Sigmoid colon (tissue), 7 donors: ENCODE data around the gene DPY19L3. TPM values are rescaled to one million over a fixed set of nuclear protein-coding genes. Genes with fewer than 3 reads are reported as not detected.

Source experiments
- DNase-seq: peaks from one replicate; pipeline ENCODE4 v3.0.0-alpha.2; 2019
- H3K27ac ChIP-seq, 4 donors: fragments of 200-600 bp; sonication (generic); one replicate each; pipeline ENCODE4 v1.5.1; 2016 to 2019; ENCODE audit warnings: mild to moderate bottlenecking in 1 of 4
- H3K27me3 ChIP-seq, 3 donors: fragments of 200-600 bp; sonication (generic); one replicate each; pipeline ENCODE4 v1.5.1; 2019; ENCODE audit warnings: mild to moderate bottlenecking in 1 of 3
- H3K36me3 ChIP-seq, 4 donors: fragments of 200-600 bp; sonication (generic); one replicate each; pipeline ENCODE4 v1.5.1; 2016 to 2019
- H3K4me1 ChIP-seq, 4 donors: fragments of 200-600 bp; sonication (generic); one replicate each; pipeline ENCODE4 v1.5.1; 2017 to 2019
- H3K4me3 ChIP-seq, 4 donors: fragments of 200-600 bp; sonication (generic); one replicate each; pipeline ENCODE4 v1.5.1; 2017 to 2019; ENCODE audit warnings: mild to moderate bottlenecking in 2 of 4, moderate library complexity in 1 of 4
- H3K9me3 ChIP-seq, 4 donors: fragments of 200-600 bp in 3 of 4; sonication (generic) in 3 of 4; one replicate each; pipeline versions ENCODE4 v1.5.1 to v1.6.1; 2013 to 2019
- EP300 ChIP-seq, 4 donors: sonication (generic); formaldehyde crosslinking; IDR thresholded peaks; one replicate each; pipeline ENCODE4 v1.6.1; 2017; ENCODE audit warnings: antibody characterized with exemption in 4 of 4
- POLR2A ChIP-seq, 2 donors: fragments of 450-650 bp; IDR thresholded peaks; one replicate each; pipeline ENCODE4 v1.6.1; 2016; ENCODE audit warnings: antibody characterized with exemption in 2 of 2, mild to moderate bottlenecking in 2 of 2, moderate library complexity in 2 of 2
- POLR2AphosphoS5 ChIP-seq, 4 donors: sonication (generic); formaldehyde crosslinking; IDR thresholded peaks; one replicate each; pipeline ENCODE4 v1.6.1; 2017; ENCODE audit warnings: antibody characterized with exemption in 4 of 4
- WGBS, 2 donors: extraction: QIAGEN DNeasy Blood & Tissue Kit; methylation state at CpG; one replicate each; pipeline ENCODE4 v1.1.7; 2013; 5-methylcytosine and 5-hydroxymethylcytosine counted together
- intact Hi-C: fragments of 100-400 bp; cut with DNase I; formaldehyde crosslinking; loops from one replicate; pipeline ENCODE4 v1.15.1; 2023
- polyA plus RNA-seq, 3 donors: library from polyadenylated mRNA; stranded (reverse); fragments of 200-250 nt; gene quantifications; one replicate each; pipeline ENCODE4 v1.2.3, GENCODE V29; 2013
- total RNA-seq, 4 donors: library from RNA; depleted of rRNA; stranded (reverse); fragments of >200 nt; gene quantifications; one replicate each; pipeline ENCODE4 v1.1.0, GENCODE V29; 2016
- TF ChIP-seq, protein P1 (sequence below), 4 experiments: fragments of 450-650 bp in 3 of 4; fragments of 200-600 bp in 1 of 4; IDR thresholded peaks; one replicate each; pipeline ENCODE4 v1.5.1; 2016 to 2019; ENCODE audit warnings: antibody characterized with exemption in 4 of 4, mild to moderate bottlenecking in 3 of 4, moderate library complexity in 2 of 4
- donor health status: healthy with polysubstance abuse.
- donor health status: Bipolar disorder and iron deficiency.
- donor health status: healthy.

DPY19L3 gene
- total and polyA plus RNA-seq, 7 donors: 1.2 to 33.5 (median 11.4) TPM

DNA sequence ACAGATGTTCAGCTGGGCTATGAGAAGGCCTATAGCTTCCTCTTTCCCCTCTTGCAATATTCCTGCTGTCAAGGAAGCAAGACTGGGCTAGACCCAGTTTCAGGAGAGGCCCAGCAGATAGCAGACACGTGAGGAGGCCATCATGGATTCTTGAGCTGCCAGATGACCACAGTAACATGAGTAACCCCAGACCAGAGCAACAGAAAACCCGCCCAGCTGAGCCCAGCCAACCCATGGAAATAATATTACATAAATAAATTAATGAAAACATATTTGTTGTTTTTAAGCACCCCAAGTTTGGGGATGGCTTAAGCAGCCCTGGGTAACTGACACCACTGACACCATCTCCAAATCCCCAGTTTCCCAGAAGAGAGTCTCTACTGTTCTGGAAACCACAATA is 125.2 kb downstream of the DPY19L3 start:
- Histone ChIP-seq H3K9me3 (peaks cover 0 to 5% (median 1%) of the 10 kb centered on the region in 4 donors), H3K36me3 (no peaks in the 10 kb centered on the region), H3K4me1 (no peaks in the 10 kb centered on the region), H3K27ac (no peak overlapping the region), H3K27me3 (no peaks in the 10 kb centered on the region), H3K4me3 (no peak overlapping the region)
- 60 to 66% methylated on average over 2 of the region's 2 CpGs for WGBS, 2 donors
- no peak for DNase-seq
- intact Hi-C loops: no loop called here
- no peak for TF ChIP-seq EP300 (IDR thresholded peaks at IDR 0.05)
- no peak for TF ChIP-seq POLR2A (IDR thresholded peaks at IDR 0.05)
- TF ChIP-seq, protein P1, sequence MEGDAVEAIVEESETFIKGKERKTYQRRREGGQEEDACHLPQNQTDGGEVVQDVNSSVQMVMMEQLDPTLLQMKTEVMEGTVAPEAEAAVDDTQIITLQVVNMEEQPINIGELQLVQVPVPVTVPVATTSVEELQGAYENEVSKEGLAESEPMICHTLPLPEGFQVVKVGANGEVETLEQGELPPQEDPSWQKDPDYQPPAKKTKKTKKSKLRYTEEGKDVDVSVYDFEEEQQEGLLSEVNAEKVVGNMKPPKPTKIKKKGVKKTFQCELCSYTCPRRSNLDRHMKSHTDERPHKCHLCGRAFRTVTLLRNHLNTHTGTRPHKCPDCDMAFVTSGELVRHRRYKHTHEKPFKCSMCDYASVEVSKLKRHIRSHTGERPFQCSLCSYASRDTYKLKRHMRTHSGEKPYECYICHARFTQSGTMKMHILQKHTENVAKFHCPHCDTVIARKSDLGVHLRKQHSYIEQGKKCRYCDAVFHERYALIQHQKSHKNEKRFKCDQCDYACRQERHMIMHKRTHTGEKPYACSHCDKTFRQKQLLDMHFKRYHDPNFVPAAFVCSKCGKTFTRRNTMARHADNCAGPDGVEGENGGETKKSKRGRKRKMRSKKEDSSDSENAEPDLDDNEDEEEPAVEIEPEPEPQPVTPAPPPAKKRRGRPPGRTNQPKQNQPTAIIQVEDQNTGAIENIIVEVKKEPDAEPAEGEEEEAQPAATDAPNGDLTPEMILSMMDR (IDR thresholded peaks at IDR 0.05): no peak
- no peak for TF ChIP-seq POLR2AphosphoS5 (IDR thresholded peaks at IDR 0.05)

DNA sequence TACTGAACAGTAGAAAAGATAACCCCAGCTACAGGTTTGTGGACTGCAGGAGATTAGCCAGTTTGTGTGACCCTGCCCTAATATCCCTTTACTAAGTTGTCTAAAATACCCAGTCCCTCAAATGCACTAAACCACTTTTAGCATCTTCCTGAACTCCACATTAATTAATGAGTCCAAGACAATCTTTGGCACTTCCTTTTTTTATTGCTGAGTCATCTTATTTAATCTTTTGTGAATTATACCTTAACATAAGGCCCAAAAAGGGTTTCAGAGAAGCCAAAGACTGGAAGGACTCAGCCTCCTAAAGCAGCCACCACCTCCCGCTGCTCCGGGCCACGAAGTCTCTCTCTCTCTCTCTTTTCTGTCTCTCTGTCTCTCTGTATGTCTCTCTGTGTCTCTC is 126.7 kb downstream of the DPY19L3 start:
- no peak for DNase-seq
- no peaks in the 10 kb centered on the region for H3K4me1 ChIP-seq
- intact Hi-C loops: no loop called here
- TF ChIP-seq POLR2A (IDR thresholded peaks at IDR 0.05) (no peak), POLR2AphosphoS5 (IDR thresholded peaks at IDR 0.05) (no peak)
- no peaks in the 10 kb centered on the region for H3K27me3 ChIP-seq
- no peak overlapping the region for H3K27ac ChIP-seq
- H3K9me3 ChIP-seq: peaks cover 0 to 5% (median 1%) of the 10 kb centered on the region in 4 donors
- no peak overlapping the region for H3K4me3 ChIP-seq
- 77 to 88% methylated on average over 3 of the region's 3 CpGs for WGBS, 2 donors
- no peaks in the 10 kb centered on the region for H3K36me3 ChIP-seq

Other genes starting within 250 kb of the DPY19L3 start
- 10 to 100 TPM; 19.3 to 27.1 (median 23.7) TPM for gene ZNF507, start 60.2 kb upstream of the DPY19L3 start, total RNA-seq
- gene ZNF507, start 60.2 kb upstream of the DPY19L3 start, polyA plus RNA-seq: 1 to 10 TPM; 2.1 to 7.2 (median 3.6) TPM
- gene PDCD5, start 175.4 kb downstream of the DPY19L3 start, total RNA-seq: 100 to 1,000 TPM; 143 to 216 (median 159) TPM
- 10 to 100 TPM; 70.3 to 90.9 (median 73.1) TPM for gene PDCD5, start 175.4 kb downstream of the DPY19L3 start, polyA plus RNA-seq